Fibroblast of pulmonary artery (primary cell): Measurements from ENCODE around the gene RNPS1.
"Not testable (repeated sequence)": the region's sequence is repeated elsewhere in the genome, so short reads cannot be mapped to it uniquely, and the experiment has no call there.

Experiments
- DNase-seq: peaks from one replicate; pipeline ENCODE4 v3.0.0-alpha.2; 2010; ENCODE audit warnings: low read depth
- H3K4me3 ChIP-seq: replicated peaks from 2 replicates; pipeline ENCODE4 v1.5.1; 2011; ENCODE audit warnings: low read depth, mild to moderate bottlenecking, control low read depth, low read length, moderate library complexity
- TF ChIP-seq, protein P1 (sequence below): IDR thresholded peaks from 2 replicates; pipeline ENCODE4 v1.5.1; 2011; ENCODE audit warnings: mild to moderate bottlenecking, control low read depth, low read length, inconsistent platforms; ENCODE audit errors: missing control alignments

Gene RNPS1

DNA sequence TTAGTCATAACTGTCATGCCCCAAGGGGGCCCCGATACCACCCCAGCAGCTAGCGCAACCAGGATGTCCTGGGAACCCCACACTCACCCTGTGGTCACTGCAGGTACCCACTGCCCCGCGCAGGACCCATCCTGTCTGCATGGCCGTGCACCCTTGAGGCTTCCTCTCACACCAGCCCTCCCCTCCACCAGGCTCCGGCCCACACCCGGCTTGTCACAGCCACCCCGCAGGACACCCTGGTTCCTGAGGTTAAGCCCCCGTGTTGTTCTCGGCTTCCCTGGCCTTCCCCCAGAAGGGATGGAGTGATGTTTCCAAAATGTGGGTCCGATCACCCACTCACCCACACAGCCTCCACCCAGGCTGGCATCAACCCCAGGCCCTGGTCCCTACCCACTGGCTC lies 24.1 kb downstream of the RNPS1 start:
- H3K4me3 ChIP-seq: no peak overlapping the region
- no peak for DNase-seq
- TF ChIP-seq, protein P1, sequence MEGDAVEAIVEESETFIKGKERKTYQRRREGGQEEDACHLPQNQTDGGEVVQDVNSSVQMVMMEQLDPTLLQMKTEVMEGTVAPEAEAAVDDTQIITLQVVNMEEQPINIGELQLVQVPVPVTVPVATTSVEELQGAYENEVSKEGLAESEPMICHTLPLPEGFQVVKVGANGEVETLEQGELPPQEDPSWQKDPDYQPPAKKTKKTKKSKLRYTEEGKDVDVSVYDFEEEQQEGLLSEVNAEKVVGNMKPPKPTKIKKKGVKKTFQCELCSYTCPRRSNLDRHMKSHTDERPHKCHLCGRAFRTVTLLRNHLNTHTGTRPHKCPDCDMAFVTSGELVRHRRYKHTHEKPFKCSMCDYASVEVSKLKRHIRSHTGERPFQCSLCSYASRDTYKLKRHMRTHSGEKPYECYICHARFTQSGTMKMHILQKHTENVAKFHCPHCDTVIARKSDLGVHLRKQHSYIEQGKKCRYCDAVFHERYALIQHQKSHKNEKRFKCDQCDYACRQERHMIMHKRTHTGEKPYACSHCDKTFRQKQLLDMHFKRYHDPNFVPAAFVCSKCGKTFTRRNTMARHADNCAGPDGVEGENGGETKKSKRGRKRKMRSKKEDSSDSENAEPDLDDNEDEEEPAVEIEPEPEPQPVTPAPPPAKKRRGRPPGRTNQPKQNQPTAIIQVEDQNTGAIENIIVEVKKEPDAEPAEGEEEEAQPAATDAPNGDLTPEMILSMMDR: no peak

DNA sequence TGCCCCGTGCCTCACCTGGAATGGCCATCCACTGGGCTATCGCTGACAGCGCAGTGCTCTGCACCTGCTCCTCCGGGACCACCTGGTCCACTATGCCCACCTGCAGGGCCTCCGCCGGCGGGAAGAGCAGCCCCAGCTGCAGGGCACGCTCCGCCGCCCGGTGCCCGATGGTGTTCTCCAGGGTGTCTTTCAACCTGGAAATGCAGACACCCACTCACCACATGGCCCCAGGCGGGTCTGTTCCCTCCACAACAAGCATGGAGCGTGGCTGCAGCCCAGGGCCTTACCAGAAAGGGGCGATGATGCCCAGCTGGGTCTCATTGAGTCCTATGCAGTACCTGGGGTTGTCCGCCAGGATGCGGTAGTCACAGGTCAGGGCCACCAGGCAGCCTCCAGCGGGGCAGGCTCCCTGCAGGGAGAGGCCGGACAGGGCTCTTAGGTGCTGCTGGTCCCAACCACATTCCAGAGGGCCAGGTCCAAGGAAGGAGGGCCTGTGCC lies 24.8 kb downstream of the RNPS1 start:
- no peak overlapping the region for H3K4me3 ChIP-seq
- TF ChIP-seq, protein P1: no peak
- DNase-seq: no peak

DNA sequence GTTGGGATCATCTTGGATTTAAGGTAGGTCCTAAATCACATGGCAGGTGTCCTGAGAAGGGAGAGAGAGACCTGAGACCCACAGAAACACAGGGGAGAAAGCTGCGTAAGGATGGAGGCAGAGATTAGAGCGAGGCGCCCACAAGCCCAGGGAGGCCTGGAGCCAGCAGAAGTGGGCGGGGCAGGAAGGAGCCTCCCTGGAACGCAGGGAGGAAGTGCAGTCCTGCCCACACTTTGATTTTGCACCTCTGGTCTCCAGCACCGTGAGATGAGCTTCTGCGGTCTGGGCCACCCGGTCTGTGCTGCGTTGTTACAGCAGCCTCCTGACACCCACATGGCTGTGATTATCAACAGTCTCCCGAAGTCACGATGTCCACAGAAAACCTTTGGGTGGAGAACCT lies 25.3 kb downstream of the RNPS1 start:
- TF ChIP-seq, protein P1: no peak
- no peak for DNase-seq
- H3K4me3 ChIP-seq: no peak overlapping the region

DNA sequence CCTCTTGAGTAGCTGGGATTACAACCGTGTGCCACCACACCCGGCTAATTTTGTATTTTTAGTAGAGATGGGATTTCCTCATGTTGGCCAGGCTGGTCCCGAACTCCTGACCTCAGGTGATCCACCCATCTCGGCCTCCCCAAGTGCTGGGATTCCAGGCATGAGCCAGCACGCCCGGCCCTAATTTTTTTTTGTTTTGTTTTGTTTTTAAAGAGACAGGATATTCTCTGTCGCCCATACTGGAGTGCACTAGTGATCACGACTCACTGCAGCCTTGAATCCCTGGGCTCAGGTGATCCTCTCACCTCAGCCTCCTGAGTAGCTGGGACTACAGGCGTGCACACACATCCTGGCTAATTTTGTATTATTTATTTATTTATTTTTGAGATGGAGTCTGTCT lies 27.6 kb downstream of the RNPS1 start:
- not testable (repeated sequence) for H3K4me3 ChIP-seq, DNase-seq

DNA sequence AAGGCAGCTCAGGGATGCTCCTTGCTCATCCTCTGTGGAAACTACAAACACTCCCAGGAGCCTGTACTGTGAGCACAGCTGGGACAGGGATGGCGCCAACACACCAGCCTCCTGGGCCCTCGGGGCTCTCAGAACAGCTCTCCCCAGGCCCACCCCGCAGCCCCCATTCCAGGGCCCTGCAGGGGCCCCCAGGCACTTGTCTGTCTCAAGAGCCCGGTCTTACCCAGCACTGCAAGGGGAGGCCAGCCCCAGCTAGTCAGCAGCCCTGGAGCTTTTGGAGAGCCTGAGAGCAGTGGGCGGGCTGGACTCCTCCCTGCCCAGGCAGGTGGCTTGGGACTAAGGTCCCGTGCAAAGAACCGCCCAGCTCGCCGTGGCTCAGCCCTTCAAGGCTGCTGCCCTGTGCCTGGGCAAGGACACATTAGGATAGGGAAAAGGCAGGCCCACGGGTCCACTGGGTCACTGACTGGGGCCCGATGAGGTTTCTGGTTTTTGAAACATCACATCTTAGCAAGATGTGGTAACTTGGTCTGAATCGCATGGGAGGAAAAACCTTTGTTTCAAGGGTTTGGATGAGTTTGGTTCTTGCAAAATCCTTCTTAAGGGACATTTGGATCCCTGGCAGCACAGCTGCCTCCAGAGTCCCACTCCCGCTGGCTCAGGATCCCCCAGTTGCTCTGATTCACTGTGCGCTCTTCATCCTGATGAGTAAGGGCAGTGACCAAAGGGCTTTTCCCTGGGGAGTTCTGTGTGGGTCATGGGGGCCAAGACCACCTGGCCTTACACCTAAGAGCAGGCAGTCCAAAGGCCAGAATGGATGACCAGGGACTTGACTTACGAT lies 28.9 kb downstream of the RNPS1 start:
- TF ChIP-seq, protein P1: no peak
- DNase-seq: no peak
- H3K4me3 ChIP-seq: no peak overlapping the region

DNA sequence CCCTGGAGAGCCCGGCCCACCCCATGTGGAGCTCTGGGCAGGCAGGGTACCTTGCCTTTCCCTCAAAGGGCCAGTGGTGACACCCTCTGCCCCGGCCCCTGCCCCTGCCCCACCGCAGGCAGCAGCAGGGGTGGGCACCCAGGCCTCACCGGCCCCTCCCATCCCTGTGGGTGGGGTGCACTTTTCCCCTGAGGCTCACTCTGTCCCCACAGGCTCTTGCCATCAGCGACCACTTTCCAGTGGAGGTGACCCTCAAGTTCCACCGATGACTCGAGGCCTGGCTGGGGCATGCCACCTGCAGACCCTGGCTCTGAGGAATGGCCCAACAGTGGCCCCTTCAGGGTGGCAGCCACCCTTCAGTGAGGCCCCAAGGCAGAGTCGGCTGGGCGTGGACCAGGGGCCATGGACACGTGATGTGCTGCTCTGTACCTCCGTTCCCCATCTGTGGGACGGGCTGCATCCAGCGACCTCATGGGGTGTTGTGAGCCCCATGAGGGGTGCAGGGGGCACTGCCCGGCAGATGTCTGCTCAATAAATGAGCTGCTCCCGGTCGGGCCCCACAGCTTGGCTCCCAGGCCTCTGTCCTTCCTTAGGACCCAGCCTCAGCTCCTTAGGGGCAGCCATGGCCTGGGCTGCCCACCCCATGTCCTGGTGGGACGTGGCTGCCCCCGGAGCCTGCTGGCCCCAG lies 29.6 kb downstream of the RNPS1 start:
- no peak for DNase-seq
- H3K4me3 ChIP-seq: no peak overlapping the region
- TF ChIP-seq, protein P1: no peak

DNA sequence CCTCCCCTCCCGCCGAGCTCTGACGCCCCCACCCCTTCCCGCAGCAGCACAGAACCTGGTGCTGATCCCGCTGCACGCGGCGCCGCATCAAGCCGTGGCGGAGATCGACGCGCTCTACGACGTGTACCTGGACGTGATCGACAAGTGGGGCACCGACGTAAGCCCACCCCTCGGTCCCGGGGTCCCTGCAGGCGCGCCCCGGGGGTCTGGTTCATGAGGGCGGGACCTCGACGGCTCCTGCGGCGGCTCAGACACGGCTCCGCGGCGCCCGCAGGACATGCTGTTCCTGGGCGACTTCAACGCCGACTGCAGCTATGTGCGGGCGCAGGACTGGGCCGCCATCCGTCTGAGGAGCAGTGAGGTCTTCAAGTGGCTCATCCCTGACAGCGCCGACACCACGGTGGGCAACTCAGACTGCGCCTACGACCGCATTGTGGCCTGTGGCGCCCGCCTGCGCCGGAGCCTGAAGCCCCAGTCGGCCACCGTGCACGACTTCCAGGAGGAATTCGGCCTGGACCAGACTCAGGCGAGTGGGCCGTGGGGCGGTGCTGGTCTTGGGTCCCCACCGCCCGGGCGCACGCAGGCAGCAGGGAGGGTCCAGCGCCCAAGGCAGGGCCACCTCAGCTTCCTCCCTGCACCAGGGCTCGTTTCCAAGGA lies 30.3 kb downstream of the RNPS1 start:
- H3K4me3 ChIP-seq: no peak overlapping the region
- DNase-seq: no peak
- TF ChIP-seq, protein P1: no peak
